ENCODE results near the gene KCNC2.

KCNC2 gene

GRCh38 chr12:75161488-75161887 lies 48.2 kb downstream of the KCNC2 start:
- DNase-seq (ENCODE audit: low read depth), result no peak

- no peak for DNase-seq (ENCODE audit: low read depth)
Measured at GRCh38 chr12:75157385-75157784, 52.3 kb downstream of the KCNC2 start.

GRCh38 chr12:75155962-75156361 lies 53.7 kb downstream of the KCNC2 start:
- no peak for DNase-seq (ENCODE audit: low read depth)

- no peak for DNase-seq (ENCODE audit: low read depth)
Measured at GRCh38 chr12:75154388-75154787, 55.3 kb downstream of the KCNC2 start.

- DNase-seq (ENCODE audit: low read depth), result no peak
Measured at GRCh38 chr12:75139196-75139595, 70.4 kb downstream of the KCNC2 start.

- no peak for DNase-seq (ENCODE audit: low read depth)
Measured at GRCh38 chr12:75137896-75138295, 71.7 kb downstream of the KCNC2 start.

GRCh38 chr12:75135026-75135425 lies 74.6 kb downstream of the KCNC2 start:
- DNase-seq (ENCODE audit: low read depth), result no peak

- DNase-seq (ENCODE audit: low read depth), result peak; percentile 2
Measured at GRCh38 chr12:75130811-75131210, 78.8 kb downstream of the KCNC2 start.

- DNase-seq (ENCODE audit: low read depth), result no peak
Measured at GRCh38 chr12:75129275-75129674, 80.4 kb downstream of the KCNC2 start.

GRCh38 chr12:75121036-75121705 lies 88.5 kb downstream of the KCNC2 start:
- DNase-seq (ENCODE audit: low read depth), result no peak

- DNase-seq (ENCODE audit: low read depth), result peak; percentile 23
Measured at GRCh38 chr12:75120311-75120711, 89.3 kb downstream of the KCNC2 start.

GRCh38 chr12:75116646-75117198 lies 92.9 kb downstream of the KCNC2 start:
- DNase-seq (ENCODE audit: low read depth), result no peak

GRCh38 chr12:75115748-75116147 lies 93.9 kb downstream of the KCNC2 start:
- no peak for DNase-seq (ENCODE audit: low read depth)

GRCh38 chr12:75103822-75104221 lies 105.8 kb downstream of the KCNC2 start:
- DNase-seq (ENCODE audit: low read depth), result no peak

- no peak for DNase-seq (ENCODE audit: low read depth)
Measured at GRCh38 chr12:75101781-75102180, 107.9 kb downstream of the KCNC2 start.

GRCh38 chr12:75099210-75099609 lies 110.4 kb downstream of the KCNC2 start:
- DNase-seq (ENCODE audit: low read depth), result no peak

- no peak for DNase-seq (ENCODE audit: low read depth)
Measured at GRCh38 chr12:75097003-75097402, 112.6 kb downstream of the KCNC2 start.

GRCh38 chr12:75087654-75088053 lies 122.0 kb downstream of the KCNC2 start:
- no peak for DNase-seq (ENCODE audit: low read depth)

GRCh38 chr12:75086091-75087038 lies 123.3 kb downstream of the KCNC2 start:
- DNase-seq (ENCODE audit: low read depth), result peak; percentile 34

GRCh38 chr12:75081305-75081704 lies 128.3 kb downstream of the KCNC2 start:
- DNase-seq (ENCODE audit: low read depth), result no peak

- DNase-seq (ENCODE audit: low read depth), result no peak
Measured at GRCh38 chr12:75080582-75080981, 129.1 kb downstream of the KCNC2 start.

GRCh38 chr12:75065482-75065881 lies 144.2 kb downstream of the KCNC2 start:
- DNase-seq (ENCODE audit: low read depth), result no peak

- no peak for DNase-seq (ENCODE audit: low read depth)
Measured at GRCh38 chr12:75062691-75063090, 146.9 kb downstream of the KCNC2 start.
